ENCODE data around the gene TEX35. TPM values are rescaled to one million over a fixed set of nuclear protein-coding genes. Genes with fewer than 3 reads are reported as not detected.

TEX35 gene
- total RNA-seq, 1 experiment from 2014 or later, result not detected

DNA sequence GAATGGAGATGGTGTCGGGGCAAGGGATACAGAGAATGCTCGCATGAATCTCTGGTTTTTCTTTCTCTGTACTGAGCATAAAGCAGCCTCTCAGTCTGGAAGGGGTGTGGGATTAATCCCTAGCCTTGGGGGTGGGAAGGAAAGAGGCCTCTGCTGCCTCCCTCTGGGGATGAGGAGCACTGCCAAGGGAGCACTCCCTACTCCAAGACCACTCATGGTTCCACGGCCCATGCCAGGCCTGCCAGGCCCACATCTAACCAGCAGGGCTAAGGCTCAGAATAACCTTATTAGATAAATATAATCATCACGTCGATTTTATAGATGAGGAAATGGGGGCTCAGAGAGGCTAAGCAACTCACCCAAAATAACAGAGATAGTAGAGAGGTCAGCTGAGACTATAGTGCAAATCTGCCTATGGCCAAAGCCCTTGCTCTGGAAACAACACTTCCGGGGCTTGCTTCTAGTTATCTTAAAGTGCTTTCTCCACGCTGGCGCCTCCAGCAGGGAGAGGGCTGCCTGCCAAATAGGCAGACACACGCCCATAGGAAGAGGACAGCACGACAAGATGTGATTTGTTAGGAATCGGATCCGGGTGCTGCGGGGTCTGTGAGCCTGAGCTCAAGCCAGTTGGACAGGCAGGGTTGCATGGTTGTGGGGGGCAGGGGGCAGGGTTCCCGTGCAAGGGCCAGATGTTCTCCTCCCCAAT, 522 bp downstream of the TEX35 start:
- Histone ChIP-seq H3K9ac (ENCODE audit: low read length) (no peak overlapping the region), H3K79me2 (ENCODE audit: low read length) (no peaks in the 10 kb centered on the region), H2AFZ (ENCODE audit: low read length) (no peak overlapping the region), H3K9me2 (replicated peaks; ENCODE audit: low read length) (no peaks in the 10 kb centered on the region), H4K20me1 (ENCODE audit: low read length) (no peaks in the 10 kb centered on the region), H3K36me3 (ENCODE audit: low read depth, low read length) (no peaks in the 10 kb centered on the region), H3K9me3 (ENCODE audit: low read length) (no peaks in the 10 kb centered on the region), H3K4me1 (ENCODE audit: insufficient read depth, low read length) (no peaks in the 10 kb centered on the region), H3K27me3 (ENCODE audit: low read length) (no peaks in the 10 kb centered on the region), H3K4me2 (ENCODE audit: low read length) (no peak overlapping the region), H3K27ac (ENCODE audit: low read length) (no peak overlapping the region), H3K4me3 (ENCODE audit: low read length) (no peak overlapping the region), H3F3A (ENCODE audit: low read length, unreplicated experiment) (no peaks in the 10 kb centered on the region)
- DNase-seq (peak; percentile 13), ATAC-seq (no peak)
- no TSS peak for BruUV-seq (replicated peaks)
- TF ChIP-seq CTCF (conservative IDR thresholded peaks at IDR 0.05; ENCODE audit: low read depth, low read length) (peak; percentile 28; the same call in 1 of the 2 replicates), EZH2 (IDR thresholded peaks at IDR 0.05; ENCODE audit: low read length, unreplicated experiment) (no peak), EZH2phosphoT487 (IDR thresholded peaks at IDR 0.05; ENCODE audit: borderline replicate concordance, low read length) (no peak)
- intact Hi-C loops (cut with micrococcal nuclease), result no loop called here
- CTCF ChIA-PET, result no interaction called here
- POLR2A ChIA-PET (ENCODE audit: unreplicated experiment), result no interaction called here

- DNase-seq (no peak), ATAC-seq (no peak)
- H4K20me1 ChIP-seq (ENCODE audit: low read length), result no peaks in the 10 kb centered on the region
- POLR2A ChIA-PET (ENCODE audit: unreplicated experiment), result no interaction called here
- TF ChIP-seq EZH2 (IDR thresholded peaks at IDR 0.05; ENCODE audit: low read length, unreplicated experiment), result no peak
- no peak for TF ChIP-seq EZH2phosphoT487 (IDR thresholded peaks at IDR 0.05; ENCODE audit: borderline replicate concordance, low read length)
- no peak for TF ChIP-seq CTCF (conservative IDR thresholded peaks at IDR 0.05; ENCODE audit: low read depth, low read length)
- H3K4me2 ChIP-seq (ENCODE audit: low read length), result no peak overlapping the region
- H3K9me2 ChIP-seq (replicated peaks; ENCODE audit: low read length), result no peaks in the 10 kb centered on the region
- intact Hi-C loops (cut with micrococcal nuclease), result no loop called here
- no peaks in the 10 kb centered on the region for H3F3A ChIP-seq (ENCODE audit: low read length, unreplicated experiment)
- no peak overlapping the region for H3K4me3 ChIP-seq (ENCODE audit: low read length)
- no peaks in the 10 kb centered on the region for H3K9me3 ChIP-seq (ENCODE audit: low read length)
- no TSS peak for BruUV-seq (replicated peaks)
- CTCF ChIA-PET, result no interaction called here
- H3K27ac ChIP-seq (ENCODE audit: low read length), result no peak overlapping the region
- no peak overlapping the region for H2AFZ ChIP-seq (ENCODE audit: low read length)
- H3K4me1 ChIP-seq (ENCODE audit: insufficient read depth, low read length), result no peaks in the 10 kb centered on the region
- H3K79me2 ChIP-seq (ENCODE audit: low read length), result no peaks in the 10 kb centered on the region
- no peaks in the 10 kb centered on the region for H3K27me3 ChIP-seq (ENCODE audit: low read length)
- no peak overlapping the region for H3K9ac ChIP-seq (ENCODE audit: low read length)
- no peaks in the 10 kb centered on the region for H3K36me3 ChIP-seq (ENCODE audit: low read depth, low read length)
Measured at GRCh38 chr1:178516110-178516509, 3.2 kb downstream of the TEX35 start.

- Histone ChIP-seq H3K27ac (ENCODE audit: low read length) (no peak overlapping the region), H3K4me3 (ENCODE audit: low read length) (no peak overlapping the region), H3K36me3 (ENCODE audit: low read depth, low read length) (no peaks in the 10 kb centered on the region), H4K20me1 (ENCODE audit: low read length) (no peaks in the 10 kb centered on the region), H3K79me2 (ENCODE audit: low read length) (no peaks in the 10 kb centered on the region), H3K27me3 (ENCODE audit: low read length) (no peaks in the 10 kb centered on the region), H3K9me2 (replicated peaks; ENCODE audit: low read length) (no peaks in the 10 kb centered on the region), H2AFZ (ENCODE audit: low read length) (no peak overlapping the region), H3K9me3 (ENCODE audit: low read length) (no peaks in the 10 kb centered on the region), H3K9ac (ENCODE audit: low read length) (no peak overlapping the region), H3K4me1 (ENCODE audit: insufficient read depth, low read length) (no peaks in the 10 kb centered on the region), H3F3A (ENCODE audit: low read length, unreplicated experiment) (no peaks in the 10 kb centered on the region), H3K4me2 (ENCODE audit: low read length) (no peak overlapping the region)
- POLR2A ChIA-PET (ENCODE audit: unreplicated experiment), result no interaction called here
- no TSS peak for BruUV-seq (replicated peaks)
- CTCF ChIA-PET, result no interaction called here
- intact Hi-C loops (cut with micrococcal nuclease), result no loop called here
- ATAC-seq (no peak), DNase-seq (no peak)
- TF ChIP-seq EZH2phosphoT487 (IDR thresholded peaks at IDR 0.05; ENCODE audit: borderline replicate concordance, low read length), result no peak
- no peak for TF ChIP-seq CTCF (conservative IDR thresholded peaks at IDR 0.05; ENCODE audit: low read depth, low read length)
- TF ChIP-seq EZH2 (IDR thresholded peaks at IDR 0.05; ENCODE audit: low read length, unreplicated experiment), result no peak
Measured at GRCh38 chr1:178518894-178519293, 6.0 kb downstream of the TEX35 start.

Data from PC-3 (cell line).